GM23338 (cell line): Measurements from ENCODE around the gene AGAP1. TPM values are rescaled to one million over a fixed set of nuclear protein-coding genes. Genes with fewer than 3 reads are reported as not detected.

Source experiments
- ATAC-seq: fragments of 200-7000 bp; cut with Tn5 transposase; 3 replicates; pipeline ENCODE4 v1.9.1; 2020
- DNase-seq: peaks from one replicate; pipeline ENCODE4 v3.0.0-alpha.2; 2015; ENCODE audit warnings: low spot score
- H2AFZ ChIP-seq: fragments of 200-600 bp; sonication (generic); 2 replicates; pipeline ENCODE4 v1.8.0; 2016; ENCODE audit warnings: antibody characterized with exemption, mild to moderate bottlenecking, moderate library complexity
- H3F3A ChIP-seq: fragments of 200-600 bp; sonication (generic); replicated peaks from 2 replicates; pipeline ENCODE4 v1.8.0; 2017; ENCODE audit warnings: antibody characterized with exemption, mixed run types, low read depth
- H3K27ac ChIP-seq: fragments of 200-600 bp; sonication (generic); 2 replicates; pipeline ENCODE4 v1.6.1; 2016; ENCODE audit warnings: low read depth
- H3K27me3 ChIP-seq: fragments of 200-600 bp; sonication (generic); 2 replicates; pipeline ENCODE4 v1.8.0; 2016; ENCODE audit warnings: mild to moderate bottlenecking, mixed run types, moderate library complexity; ENCODE audit not compliant: insufficient read depth
- H3K36me3 ChIP-seq: fragments of 200-600 bp; sonication (generic); 2 replicates; pipeline ENCODE4 v1.8.0; 2016; ENCODE audit warnings: mild to moderate bottlenecking; ENCODE audit not compliant: insufficient read depth
- H3K4me1 ChIP-seq: fragments of 200-600 bp; sonication (generic); 2 replicates; pipeline ENCODE4 v1.8.0; 2016; ENCODE audit warnings: mild to moderate bottlenecking, moderate library complexity; ENCODE audit not compliant: insufficient read depth
- H3K4me2 ChIP-seq: fragments of 200-600 bp; sonication (generic); 2 replicates; pipeline ENCODE4 v1.7.1; 2017; ENCODE audit warnings: mixed run types
- H3K4me3 ChIP-seq: fragments of 200-600 bp; sonication (generic); 2 replicates; pipeline ENCODE4 v1.6.1; 2016; ENCODE audit warnings: mixed run types
- H3K79me2 ChIP-seq: fragments of 200-600 bp; sonication (generic); replicated peaks from 2 replicates; pipeline ENCODE4 v1.8.0; 2017; ENCODE audit warnings: mild to moderate bottlenecking; ENCODE audit not compliant: insufficient read depth
- H3K9me2 ChIP-seq: fragments of 200-600 bp; sonication (generic); 2 replicates; pipeline ENCODE4 v1.8.0; 2017; ENCODE audit not compliant: insufficient read depth
- H4K20me1 ChIP-seq: fragments of 200-600 bp; sonication (generic); replicated peaks from 2 replicates; pipeline ENCODE4 v1.8.0; 2017; ENCODE audit warnings: mild to moderate bottlenecking; ENCODE audit not compliant: insufficient read depth
- H3K27ac Mint-ChIP-seq: 2 replicates; pipeline ENCODE4 v1.8.0; 2020; ENCODE audit warnings: inconsistent platforms, mild to moderate bottlenecking, moderate library complexity, mixed read lengths
- H3K27me3 Mint-ChIP-seq: 3 replicates; pipeline ENCODE4 v1.8.0; 2022; ENCODE audit warnings: low read depth, mild to moderate bottlenecking, moderate library complexity, mixed read lengths, inconsistent platforms; ENCODE audit not compliant: insufficient read depth, poor library complexity
- H3K36me3 Mint-ChIP-seq: 3 replicates; pipeline ENCODE4 v1.8.0; 2021; ENCODE audit warnings: low read depth, mild to moderate bottlenecking, inconsistent platforms, moderate library complexity, mixed read lengths
- H3K4me1 Mint-ChIP-seq: 3 replicates; pipeline ENCODE4 v1.8.0; 2020; ENCODE audit warnings: mild to moderate bottlenecking, inconsistent platforms, mixed read lengths
- H3K4me3 Mint-ChIP-seq: 3 replicates; pipeline ENCODE4 v1.8.0; 2021; ENCODE audit warnings: moderate library complexity, mild to moderate bottlenecking, inconsistent platforms, mixed read lengths
- H3K9me3 Mint-ChIP-seq: 3 replicates; pipeline ENCODE4 v1.8.0; 2020; ENCODE audit warnings: moderate library complexity, mild to moderate bottlenecking, inconsistent platforms, mixed read lengths
- CREB1 ChIP-seq: fragments of 250-450 bp; sonication (Bioruptor Pico); IDR thresholded peaks from 2 replicates; pipeline ENCODE4 v1.5.0; 2020; ENCODE audit warnings: low read depth, mild to moderate bottlenecking, moderate library complexity
- ETS1 ChIP-seq: IDR thresholded peaks from 2 replicates; pipeline ENCODE4 v1.6.1; 2016; ENCODE audit warnings: antibody characterized with exemption
- EZH2 ChIP-seq: fragments of 200-600 bp; sonication (generic); IDR thresholded peaks from one replicate; pipeline ENCODE4 v1.8.0; 2017; ENCODE audit warnings: antibody characterized with exemption, mild to moderate bottlenecking, low read depth; ENCODE audit not compliant: unreplicated experiment
- EZH2phosphoT487 ChIP-seq: fragments of 200-600 bp; sonication (generic); IDR thresholded peaks from one replicate; pipeline ENCODE4 v1.8.1; 2018; ENCODE audit warnings: antibody characterized with exemption; ENCODE audit not compliant: unreplicated experiment
- JUNB ChIP-seq: IDR thresholded peaks from one replicate; pipeline ENCODE4 v1.6.1; 2016; ENCODE audit warnings: antibody characterized with exemption; ENCODE audit not compliant: unreplicated experiment
- NANOG ChIP-seq: IDR thresholded peaks from 2 replicates; pipeline ENCODE4 v1.6.1; 2016; ENCODE audit warnings: antibody characterized with exemption, borderline replicate concordance
- POLR2AphosphoS5 ChIP-seq: IDR thresholded peaks from 2 replicates; pipeline ENCODE4 v1.6.1; 2016; ENCODE audit warnings: antibody characterized with exemption, low read depth
- STAT1 ChIP-seq: IDR thresholded peaks from one replicate; pipeline ENCODE4 v1.6.1; 2016; ENCODE audit warnings: antibody characterized with exemption; ENCODE audit not compliant: unreplicated experiment
- ZNF114 ChIP-seq: fragments of 250-450 bp; sonication (Bioruptor Pico); IDR thresholded peaks from 2 replicates; pipeline ENCODE4 v1.5.0; 2020; ENCODE audit warnings: mild to moderate bottlenecking, moderate library complexity
- ZNF331 ChIP-seq: fragments of 250-450 bp; sonication (Bioruptor Pico); IDR thresholded peaks from 2 replicates; pipeline ENCODE4 v1.5.0; 2020; ENCODE audit warnings: low read depth, mild to moderate bottlenecking, moderate library complexity
- polyA plus RNA-seq: library from polyadenylated mRNA; unstranded; fragments of >200 nt; fragmentation: Nextera tagmentation; extraction: Ambion mirVana; gene quantifications from 2 replicates; pipeline ENCODE4 v1.2.1, GENCODE V29; 2016
- total RNA-seq: library from RNA; depleted of rRNA; stranded (reverse); fragments of >200 nt; shearing (Covaris generic); gene quantifications from 2 replicates; pipeline ENCODE4 v1.2.3, GENCODE V29; 2014
- TF ChIP-seq, protein P1 (sequence below): fragments of 250-450 bp; sonication (Bioruptor Pico); IDR thresholded peaks from 2 replicates; pipeline ENCODE4 v1.5.0; 2020; ENCODE audit warnings: mild to moderate bottlenecking, moderate library complexity

AGAP1 gene
- total and polyA plus RNA-seq, 2 experiments from 2014 or later: 13.3 to 27.9 TPM

GRCh38 chr2:235502336-235502735 lies 8.5 kb downstream of the AGAP1 start:
- H3K4me3 Mint-ChIP-seq: peak overlapping the region; percentile 59; the same call in 1 of the 3 replicates
- ATAC-seq (no peak), DNase-seq (no peak)
- no peak overlapping the region for H2AFZ ChIP-seq
- H3K36me3 ChIP-seq: no peaks in the 10 kb centered on the region
- peaks cover 9% of the 10 kb centered on the region for H3K27me3 Mint-ChIP-seq
- H3K27ac ChIP-seq: peak overlapping the region; percentile 46
- H4K20me1 ChIP-seq: peaks cover 44% of the 10 kb centered on the region
- peaks cover 97% of the 10 kb centered on the region for H3K79me2 ChIP-seq
- peaks cover 77% of the 10 kb centered on the region for H3K4me1 ChIP-seq
- no peaks in the 10 kb centered on the region for H3K9me2 ChIP-seq
- no peaks in the 10 kb centered on the region; the same call in 2 of the 3 replicates for H3K36me3 Mint-ChIP-seq
- H3F3A ChIP-seq: 0 out of 2 replicates have a peak, but pooled peaks cover 2% of the 10 kb centered on the region
- H3K4me1 Mint-ChIP-seq: peaks cover 85% of the 10 kb centered on the region
- H3K4me2 ChIP-seq: peak overlapping the region; percentile 52
- H3K4me3 ChIP-seq: no peak overlapping the region; the same call in 1 of the 2 replicates
- peak overlapping the region; percentile 76; the same call in 1 of the 2 replicates for H3K27ac Mint-ChIP-seq
- TF ChIP-seq EZH2phosphoT487 (no peak), JUNB (no peak), ZNF331 (CRISPR knock-in tag) (no peak), NANOG (no peak), POLR2AphosphoS5 (no peak), STAT1 (no peak), ZNF114 (CRISPR knock-in tag) (no peak), ETS1 (no peak), CREB1 (CRISPR knock-in tag) (no peak), EZH2 (no peak)
- TF ChIP-seq, protein P1, sequence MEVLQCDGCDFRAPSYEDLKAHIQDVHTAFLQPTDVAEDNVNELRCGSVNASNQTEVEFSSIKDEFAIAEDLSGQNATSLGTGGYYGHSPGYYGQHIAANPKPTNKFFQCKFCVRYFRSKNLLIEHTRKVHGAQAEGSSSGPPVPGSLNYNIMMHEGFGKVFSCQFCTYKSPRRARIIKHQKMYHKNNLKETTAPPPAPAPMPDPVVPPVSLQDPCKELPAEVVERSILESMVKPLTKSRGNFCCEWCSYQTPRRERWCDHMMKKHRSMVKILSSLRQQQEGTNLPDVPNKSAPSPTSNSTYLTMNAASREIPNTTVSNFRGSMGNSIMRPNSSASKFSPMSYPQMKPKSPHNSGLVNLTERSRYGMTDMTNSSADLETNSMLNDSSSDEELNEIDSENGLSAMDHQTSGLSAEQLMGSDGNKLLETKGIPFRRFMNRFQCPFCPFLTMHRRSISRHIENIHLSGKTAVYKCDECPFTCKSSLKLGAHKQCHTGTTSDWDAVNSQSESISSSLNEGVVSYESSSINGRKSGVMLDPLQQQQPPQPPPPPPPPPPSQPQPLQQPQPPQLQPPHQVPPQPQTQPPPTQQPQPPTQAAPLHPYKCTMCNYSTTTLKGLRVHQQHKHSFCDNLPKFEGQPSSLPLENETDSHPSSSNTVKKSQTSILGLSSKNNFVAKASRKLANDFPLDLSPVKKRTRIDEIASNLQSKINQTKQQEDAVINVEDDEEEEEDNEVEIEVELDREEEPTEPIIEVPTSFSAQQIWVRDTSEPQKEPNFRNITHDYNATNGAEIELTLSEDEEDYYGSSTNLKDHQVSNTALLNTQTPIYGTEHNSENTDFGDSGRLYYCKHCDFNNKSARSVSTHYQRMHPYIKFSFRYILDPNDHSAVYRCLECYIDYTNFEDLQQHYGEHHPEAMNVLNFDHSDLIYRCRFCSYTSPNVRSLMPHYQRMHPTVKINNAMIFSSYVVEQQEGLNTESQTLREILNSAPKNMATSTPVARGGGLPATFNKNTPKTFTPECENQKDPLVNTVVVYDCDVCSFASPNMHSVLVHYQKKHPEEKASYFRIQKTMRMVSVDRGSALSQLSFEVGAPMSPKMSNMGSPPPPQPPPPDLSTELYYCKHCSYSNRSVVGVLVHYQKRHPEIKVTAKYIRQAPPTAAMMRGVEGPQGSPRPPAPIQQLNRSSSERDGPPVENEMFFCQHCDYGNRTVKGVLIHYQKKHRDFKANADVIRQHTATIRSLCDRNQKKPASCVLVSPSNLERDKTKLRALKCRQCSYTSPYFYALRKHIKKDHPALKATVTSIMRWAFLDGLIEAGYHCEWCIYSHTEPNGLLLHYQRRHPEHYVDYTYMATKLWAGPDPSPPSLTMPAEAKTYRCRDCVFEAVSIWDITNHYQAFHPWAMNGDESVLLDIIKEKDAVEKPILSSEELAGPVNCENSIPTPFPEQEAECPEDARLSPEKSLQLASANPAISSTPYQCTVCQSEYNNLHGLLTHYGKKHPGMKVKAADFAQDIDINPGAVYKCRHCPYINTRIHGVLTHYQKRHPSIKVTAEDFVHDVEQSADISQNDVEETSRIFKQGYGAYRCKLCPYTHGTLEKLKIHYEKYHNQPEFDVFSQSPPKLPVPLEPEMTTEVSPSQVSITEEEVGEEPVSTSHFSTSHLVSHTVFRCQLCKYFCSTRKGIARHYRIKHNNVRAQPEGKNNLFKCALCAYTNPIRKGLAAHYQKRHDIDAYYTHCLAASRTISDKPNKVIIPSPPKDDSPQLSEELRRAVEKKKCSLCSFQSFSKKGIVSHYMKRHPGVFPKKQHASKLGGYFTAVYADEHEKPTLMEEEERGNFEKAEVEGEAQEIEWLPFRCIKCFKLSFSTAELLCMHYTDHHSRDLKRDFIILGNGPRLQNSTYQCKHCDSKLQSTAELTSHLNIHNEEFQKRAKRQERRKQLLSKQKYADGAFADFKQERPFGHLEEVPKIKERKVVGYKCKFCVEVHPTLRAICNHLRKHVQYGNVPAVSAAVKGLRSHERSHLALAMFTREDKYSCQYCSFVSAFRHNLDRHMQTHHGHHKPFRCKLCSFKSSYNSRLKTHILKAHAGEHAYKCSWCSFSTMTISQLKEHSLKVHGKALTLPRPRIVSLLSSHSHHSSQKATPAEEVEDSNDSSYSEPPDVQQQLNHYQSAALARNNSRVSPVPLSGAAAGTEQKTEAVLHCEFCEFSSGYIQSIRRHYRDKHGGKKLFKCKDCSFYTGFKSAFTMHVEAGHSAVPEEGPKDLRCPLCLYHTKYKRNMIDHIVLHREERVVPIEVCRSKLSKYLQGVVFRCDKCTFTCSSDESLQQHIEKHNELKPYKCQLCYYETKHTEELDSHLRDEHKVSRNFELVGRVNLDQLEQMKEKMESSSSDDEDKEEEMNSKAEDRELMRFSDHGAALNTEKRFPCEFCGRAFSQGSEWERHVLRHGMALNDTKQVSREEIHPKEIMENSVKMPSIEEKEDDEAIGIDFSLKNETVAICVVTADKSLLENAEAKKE (CRISPR knock-in tag): no peak
- no peaks in the 10 kb centered on the region for H3K27me3 ChIP-seq
- H3K9me3 Mint-ChIP-seq: no peaks in the 10 kb centered on the region
